ENCODE results near the gene RFTN1.

GRCh38 chr3:16441371-16441875, 72.1 kb downstream of the RFTN1 start:
- TF ChIP-seq POLR2A (IDR thresholded peaks at IDR 0.05; ENCODE audit: control extremely low read depth in 1 of 2, low read depth in 2 of 2, low read length in 2 of 2) (no peak), RNF2 (IDR thresholded peaks at IDR 0.05; ENCODE audit: borderline replicate concordance, low read depth, low read length, missing control alignments, poor library complexity, severe bottlenecking) (no peak), SIX5 (IDR thresholded peaks at IDR 0.05; ENCODE audit: low read depth, low read length) (no peak), SRF (IDR thresholded peaks at IDR 0.05; ENCODE audit: low read depth, low read length) (no peak), POLR2AphosphoS5 (IDR thresholded peaks at IDR 0.05; ENCODE audit: low read depth, low read length) (no peak), POU5F1 (IDR thresholded peaks at IDR 0.05; ENCODE audit: low read depth, low read length) (no peak), CHD2 (IDR thresholded peaks at IDR 0.05; ENCODE audit: low read length) (no peak), YY1 (IDR thresholded peaks at IDR 0.05; ENCODE audit: low read depth, low read length) (no peak), CEBPB (IDR thresholded peaks at IDR 0.05; ENCODE audit: low read depth, low read length) (no peak), EP300 (IDR thresholded peaks at IDR 0.05; ENCODE audit: borderline replicate concordance in 1 of 2, low read depth in 2 of 2, low read length in 2 of 2) (no peak)
- TF ChIP-seq, protein P1, sequence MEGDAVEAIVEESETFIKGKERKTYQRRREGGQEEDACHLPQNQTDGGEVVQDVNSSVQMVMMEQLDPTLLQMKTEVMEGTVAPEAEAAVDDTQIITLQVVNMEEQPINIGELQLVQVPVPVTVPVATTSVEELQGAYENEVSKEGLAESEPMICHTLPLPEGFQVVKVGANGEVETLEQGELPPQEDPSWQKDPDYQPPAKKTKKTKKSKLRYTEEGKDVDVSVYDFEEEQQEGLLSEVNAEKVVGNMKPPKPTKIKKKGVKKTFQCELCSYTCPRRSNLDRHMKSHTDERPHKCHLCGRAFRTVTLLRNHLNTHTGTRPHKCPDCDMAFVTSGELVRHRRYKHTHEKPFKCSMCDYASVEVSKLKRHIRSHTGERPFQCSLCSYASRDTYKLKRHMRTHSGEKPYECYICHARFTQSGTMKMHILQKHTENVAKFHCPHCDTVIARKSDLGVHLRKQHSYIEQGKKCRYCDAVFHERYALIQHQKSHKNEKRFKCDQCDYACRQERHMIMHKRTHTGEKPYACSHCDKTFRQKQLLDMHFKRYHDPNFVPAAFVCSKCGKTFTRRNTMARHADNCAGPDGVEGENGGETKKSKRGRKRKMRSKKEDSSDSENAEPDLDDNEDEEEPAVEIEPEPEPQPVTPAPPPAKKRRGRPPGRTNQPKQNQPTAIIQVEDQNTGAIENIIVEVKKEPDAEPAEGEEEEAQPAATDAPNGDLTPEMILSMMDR (IDR thresholded peaks at IDR 0.05; ENCODE audit: control extremely low read depth in 1 of 3, insufficient read depth in 1 of 3, low read depth in 1 of 3, low read length in 3 of 3), result no peak
- TF ChIP-seq, protein P2, sequence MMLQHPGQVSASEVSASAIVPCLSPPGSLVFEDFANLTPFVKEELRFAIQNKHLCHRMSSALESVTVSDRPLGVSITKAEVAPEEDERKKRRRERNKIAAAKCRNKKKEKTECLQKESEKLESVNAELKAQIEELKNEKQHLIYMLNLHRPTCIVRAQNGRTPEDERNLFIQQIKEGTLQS (IDR thresholded peaks at IDR 0.05; ENCODE audit: insufficient read depth, low read depth, low read length), result no peak

Data from H1 (cell line).